ENCODE data around the gene OGDHL. TPM values are rescaled to one million over a fixed set of nuclear protein-coding genes. Genes with fewer than 3 reads are reported as not detected.
"Not testable (repeated sequence)": the region's sequence is repeated elsewhere in the genome, so short reads cannot be mapped to it uniquely, and the experiment has no call there.

OGDHL gene
- total and polyA plus RNA-seq, 12 donors = 1.4 to 31.9 (median 4.8) TPM

GRCh38 chr10:49756641-49757040 is 5.5 kb downstream of the OGDHL start:
- Histone ChIP-seq H3K36me3 (replicated peaks in 1 of 2) (no peaks in the 10 kb centered on the region), H3K9me3 (replicated peaks in 1 of 3) (no peaks in the 10 kb centered on the region), H3K4me1 (replicated peaks in 1 of 2) (no peaks in the 10 kb centered on the region), H3K4me3 (no peak overlapping the region), H3K27me3 (no peaks in the 10 kb centered on the region), H3K27ac (no peak overlapping the region)
- 76 to 90% (median 83%) methylated on average over 6 of the region's 6 CpGs for WGBS, 4 donors
- TF ChIP-seq CTCF (IDR thresholded peaks at IDR 0.05) (no peak), POLR2A (IDR thresholded peaks at IDR 0.05) (no peak)
- intact Hi-C loops (cut with DNase I) = loop anchor here in 1 of 2 donors (5.0 kb wide), 1 partner anchor 134 kb away; no protein-coding TSS in a partner anchor
- peak in 1 of 7 donors; percentile 35 for DNase-seq

GRCh38 chr10:49756031-49756430 is 6.1 kb downstream of the OGDHL start:
- peak in 1 of 7 donors; percentile 57 for DNase-seq
- H3K4me3 ChIP-seq = no peak overlapping the region
- H3K9me3 ChIP-seq (replicated peaks in 1 of 3) = no peaks in the 10 kb centered on the region
- H3K4me1 ChIP-seq (replicated peaks in 1 of 2) = no peaks in the 10 kb centered on the region
- no peak overlapping the region for H3K27ac ChIP-seq
- no peaks in the 10 kb centered on the region for H3K36me3 ChIP-seq (replicated peaks in 1 of 2)
- WGBS, 4 donors = 80 to 93% (median 87%) methylated on average over 3 of the region's 3 CpGs
- H3K27me3 ChIP-seq = no peaks in the 10 kb centered on the region
- intact Hi-C loops (cut with DNase I) = loop anchor here in 1 of 2 donors (5.0 kb wide), 1 partner anchor 134 kb away; no protein-coding TSS in a partner anchor
- no peak for TF ChIP-seq CTCF (IDR thresholded peaks at IDR 0.05)

- H3K27me3 ChIP-seq; H3K4me3 ChIP-seq; H3K36me3 ChIP-seq (replicated peaks in 1 of 2); H3K9me3 ChIP-seq (replicated peaks in 1 of 3); H3K4me1 ChIP-seq (replicated peaks in 1 of 2); H3K27ac ChIP-seq: not testable (repeated sequence)
- 75 to 89% (median 86%) methylated on average over 7 of the region's 7 CpGs for WGBS, 4 donors
- DNase-seq = peak in 1 of 7 donors; percentile 42
- intact Hi-C loops (cut with DNase I) = loop anchor here in 1 of 2 donors (5.0 kb wide), 1 partner anchor 133 kb away; no protein-coding TSS in a partner anchor
Measured at GRCh38 chr10:49754951-49755350, 7.2 kb downstream of the OGDHL start.

- intact Hi-C loops (cut with DNase I) = no loop called here
- no peaks in the 10 kb centered on the region for H3K4me1 ChIP-seq (replicated peaks in 1 of 2)
- no peak for TF ChIP-seq CTCF (IDR thresholded peaks at IDR 0.05)
- TF ChIP-seq POLR2A (IDR thresholded peaks at IDR 0.05) = no peak
- peak in 1 of 7 donors; percentile 21 for DNase-seq
- no peak overlapping the region for H3K4me3 ChIP-seq
- 78 to 98% (median 89%) methylated on average over 5 to 7 of the region's 7 CpGs for WGBS, 4 donors
- no peaks in the 10 kb centered on the region for H3K9me3 ChIP-seq (replicated peaks in 1 of 3)
- no peaks in the 10 kb centered on the region for H3K36me3 ChIP-seq (replicated peaks in 1 of 2)
- no peak overlapping the region for H3K27ac ChIP-seq
- H3K27me3 ChIP-seq = no peaks in the 10 kb centered on the region
Measured at GRCh38 chr10:49752584-49752983, 9.5 kb downstream of the OGDHL start.
